Stimulated activated CD8-positive, alpha-beta memory T cell treated with anti-CD3 and anti-CD28 coated beads, Interleukin-12 subunit alpha, Interleukin-12 subunit beta, amount 100 ng/mL, for 4 hours (primary cell): ENCODE data around the gene SYCP3.
"Not testable (repeated sequence)": the region's sequence is repeated elsewhere in the genome, so short reads cannot be mapped to it uniquely, and the experiment has no call there.

Experiments used
- DNase-seq: peaks from one replicate; pipeline ENCODE4 v3.0.0-alpha.2; 2020; ENCODE audit warnings: low read depth

SYCP3 gene

DNA sequence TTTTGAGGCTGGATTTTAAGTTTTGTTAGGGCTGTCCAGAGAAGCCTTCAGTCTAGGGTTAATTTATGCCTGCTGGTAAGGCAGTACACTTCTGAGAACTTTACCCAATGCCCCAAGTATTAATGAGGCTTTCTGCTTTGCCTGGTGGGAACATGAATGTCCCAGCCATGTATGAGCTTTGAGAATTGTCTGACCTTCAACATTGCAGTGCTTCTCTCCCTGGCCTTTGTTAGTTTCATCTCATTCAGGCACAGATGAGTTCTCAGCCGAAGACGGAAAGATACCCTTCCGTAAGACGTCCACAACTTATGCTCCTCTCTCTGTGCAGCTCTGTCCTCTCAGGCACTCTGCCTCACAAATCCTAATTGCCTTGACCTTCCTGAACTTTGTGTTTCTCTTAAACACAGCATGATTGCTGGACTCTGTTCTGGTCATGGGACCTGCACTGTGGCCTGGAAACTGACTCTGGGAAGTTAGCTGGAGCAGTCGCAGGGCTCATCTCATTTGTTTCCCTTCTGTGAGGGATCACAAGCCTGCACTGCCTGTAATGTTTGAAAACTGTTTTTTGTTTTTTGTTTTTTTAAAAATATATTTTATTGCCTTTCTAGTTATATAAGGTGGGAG is 26.1 kb downstream of the SYCP3 start:
- no peak for DNase-seq

DNA sequence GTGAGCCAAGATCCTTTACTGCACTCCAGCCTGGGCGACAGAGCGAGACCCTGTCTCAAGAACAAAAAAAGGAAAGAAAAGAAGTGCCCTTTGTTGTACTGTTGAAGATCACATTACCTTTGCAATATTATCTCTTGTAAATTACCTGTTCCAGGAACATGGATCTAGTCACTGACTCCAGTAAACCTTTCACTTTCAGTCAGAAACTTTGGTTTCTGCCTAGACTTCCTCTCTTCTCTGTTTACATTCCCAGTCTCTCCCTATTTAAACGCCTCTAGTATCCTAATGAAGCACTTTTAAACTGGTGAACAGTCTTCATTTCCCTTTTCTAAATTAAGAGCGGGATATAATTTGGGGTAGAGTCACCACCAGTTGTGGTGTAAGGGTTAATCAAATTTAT is 29.0 kb downstream of the SYCP3 start:
- DNase-seq, result no peak

DNA sequence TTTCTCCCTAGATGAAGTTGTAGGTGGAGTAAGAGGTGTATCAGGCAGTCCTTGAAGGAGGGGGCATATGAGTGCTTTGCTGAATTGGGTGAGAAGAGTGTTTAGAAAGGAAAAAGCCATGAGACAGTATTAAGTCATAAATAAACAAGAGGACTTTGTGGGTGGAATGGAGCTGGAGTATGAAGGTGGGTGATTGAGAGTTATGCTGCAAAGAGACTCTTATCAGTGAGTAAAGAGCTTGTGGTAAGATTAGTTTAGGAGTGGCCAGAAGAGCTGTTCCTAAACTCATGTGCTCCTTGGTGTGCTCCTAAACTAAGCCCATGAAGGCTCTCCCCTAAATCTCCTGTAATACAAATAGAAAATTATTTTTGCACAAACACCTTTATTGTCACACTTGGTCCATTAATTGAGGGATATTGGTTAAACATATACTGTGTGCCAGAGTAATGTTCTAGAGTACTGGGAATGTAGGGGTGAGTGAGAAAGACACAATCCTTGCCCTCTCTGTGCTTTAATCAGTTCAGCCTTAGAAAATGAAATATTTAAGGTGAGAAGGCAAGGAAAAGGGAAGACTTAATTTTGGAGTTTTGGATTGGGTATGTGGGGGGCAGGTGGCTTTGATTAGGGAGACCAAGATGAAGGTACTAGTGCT is 32.0 kb downstream of the SYCP3 start:
- DNase-seq, result no peak

DNA sequence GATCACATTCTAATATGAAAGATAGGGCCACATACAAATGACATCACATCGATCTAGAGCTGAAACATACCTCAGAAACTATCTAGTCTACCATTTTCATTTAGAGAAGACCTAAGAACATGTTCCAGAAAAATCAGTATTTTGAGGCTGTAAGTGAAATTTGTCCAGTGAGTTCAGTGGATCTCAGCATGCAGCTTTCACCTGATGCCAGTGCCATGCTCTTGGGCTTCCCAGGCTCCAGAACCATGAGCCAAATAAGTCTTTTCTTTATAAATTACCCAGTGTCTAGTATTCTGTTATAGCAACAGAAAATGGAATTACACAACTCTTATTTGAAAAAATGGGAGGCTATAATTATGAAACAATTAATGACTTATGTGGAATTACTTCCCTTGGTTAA is 32.9 kb downstream of the SYCP3 start:
- DNase-seq, result no peak

DNA sequence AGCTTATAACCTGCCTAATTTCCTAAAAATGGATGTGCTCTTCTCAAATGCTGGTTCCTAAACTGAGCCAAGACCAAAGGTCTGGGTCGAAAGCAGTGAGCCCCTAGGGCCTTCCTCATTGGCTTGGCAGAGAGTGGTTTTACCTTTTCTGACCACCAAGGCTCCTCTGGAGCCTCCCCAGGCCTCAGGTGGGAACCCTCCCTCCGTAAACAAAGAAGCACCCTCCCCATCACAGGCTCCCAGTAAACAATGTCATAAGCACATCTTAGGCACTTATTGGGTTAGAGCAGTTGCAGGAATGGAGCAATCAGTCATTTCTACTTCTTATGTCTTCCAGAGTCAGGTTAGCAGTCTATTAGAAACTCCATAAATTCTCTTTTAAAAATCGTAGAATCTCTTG is 35.8 kb downstream of the SYCP3 start:
- no peak for DNase-seq

GRCh38 chr12:101700299-101700820 is 38.9 kb downstream of the SYCP3 start:
- DNase-seq, result no peak

- DNase-seq, result no peak
Observed at GRCh38 chr12:101698800-101699347, 40.4 kb downstream of the SYCP3 start.

GRCh38 chr12:101697930-101698799 is 41.1 kb downstream of the SYCP3 start:
- DNase-seq, result peak; percentile 2

DNA sequence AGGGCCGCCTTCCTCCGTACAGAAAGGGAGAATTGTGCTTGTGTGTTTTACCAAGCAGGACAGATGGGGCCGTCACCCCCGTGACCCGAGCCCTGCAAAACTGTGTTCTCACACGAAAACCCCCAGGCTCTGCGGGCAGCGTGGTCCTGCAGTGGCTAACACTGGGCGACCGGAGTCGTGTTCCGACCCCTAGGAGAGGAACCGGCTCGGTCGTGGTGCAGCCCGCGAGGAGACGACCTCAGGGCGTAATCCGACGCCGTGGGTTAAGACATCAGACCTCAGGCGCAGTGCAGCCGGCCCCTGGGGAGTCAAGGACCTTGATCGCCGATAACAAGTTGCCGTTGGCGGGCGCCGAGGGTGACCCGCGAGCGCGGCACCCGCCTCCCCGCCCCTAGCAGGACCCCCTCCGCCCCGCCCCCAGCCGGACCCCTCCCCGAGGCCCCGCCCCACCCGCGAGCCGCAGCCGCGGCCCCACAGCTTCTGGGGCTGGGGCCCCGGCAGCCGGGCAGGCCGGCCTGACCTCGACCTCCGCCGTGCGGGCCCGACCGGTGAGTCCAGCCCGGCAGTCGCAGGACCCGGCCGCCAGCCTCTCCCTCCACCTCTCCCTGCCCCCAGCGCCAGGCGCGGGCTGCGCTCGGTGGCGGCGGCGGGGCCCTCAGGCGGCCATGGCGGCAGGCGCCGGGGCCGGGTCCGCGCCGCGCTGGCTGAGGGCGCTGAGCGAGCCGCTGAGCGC is 41.9 kb downstream of the SYCP3 start, which contains the start of gene CHPT1:
TSS of gene CHPT1 (plus strand) at position 444 of the 733 bp plus-strand sequence. CDS start at position 666, 222 bp downstream.
- peak; percentile 48 for DNase-seq

GRCh38 chr12:101696251-101697196 is 42.7 kb downstream of the SYCP3 start:
- no peak for DNase-seq

DNA sequence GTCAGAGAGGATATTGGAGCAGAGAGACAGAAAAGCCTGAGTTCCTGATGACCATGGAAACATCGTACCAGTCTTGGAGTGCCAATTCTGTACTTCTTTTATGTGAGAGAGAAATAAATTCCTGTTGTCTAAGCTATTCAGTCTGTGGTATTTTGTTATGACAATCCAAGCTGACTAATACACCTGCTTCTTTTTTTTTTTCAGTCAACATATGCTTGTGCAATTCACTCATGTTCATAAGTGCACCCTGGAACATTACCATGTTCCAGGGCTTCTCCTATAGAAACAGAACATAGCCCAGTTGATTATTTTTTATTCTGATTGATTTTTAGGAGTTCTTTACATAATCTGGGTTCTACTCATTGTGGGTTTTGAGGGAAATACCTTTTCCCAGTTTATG is 43.6 kb downstream of the SYCP3 start:
- DNase-seq, result no peak

- no peak for DNase-seq
Observed at GRCh38 chr12:101694986-101695385, 44.3 kb downstream of the SYCP3 start.

- no peak for DNase-seq
Observed at GRCh38 chr12:101694297-101694848, 44.9 kb downstream of the SYCP3 start.

DNA sequence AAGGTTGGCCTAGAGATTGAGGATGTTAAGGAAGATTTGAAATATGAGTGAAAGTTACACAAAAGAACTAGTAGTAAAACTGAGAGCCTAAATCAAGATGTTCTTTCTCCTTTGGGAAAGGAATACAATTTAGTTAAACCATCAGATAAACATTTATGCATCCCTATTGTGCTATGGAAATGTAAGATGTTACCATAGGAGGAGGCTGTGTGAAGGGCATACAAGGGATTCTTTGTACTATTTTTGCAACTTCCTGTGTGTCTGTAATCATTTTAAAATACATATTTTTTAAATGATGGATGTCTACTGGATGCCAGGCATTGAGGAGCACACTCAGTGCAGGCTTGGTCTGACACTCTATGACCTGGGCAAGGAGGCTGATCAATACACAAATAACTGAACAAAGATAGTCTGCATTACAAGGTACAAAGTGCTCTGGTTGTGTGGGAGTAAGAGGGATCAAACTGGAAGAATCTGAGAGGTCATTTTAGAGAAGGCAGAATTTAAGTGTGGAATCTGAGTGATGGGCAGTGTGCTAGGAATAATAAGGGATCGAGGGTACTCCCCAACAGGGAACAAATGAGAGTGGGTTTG is 47.7 kb downstream of the SYCP3 start:
- no peak for DNase-seq

GRCh38 chr12:101690544-101691098 is 48.6 kb downstream of the SYCP3 start:
- DNase-seq, result no peak

GRCh38 chr12:101686176-101686575 is 53.1 kb downstream of the SYCP3 start:
- DNase-seq, result no peak

GRCh38 chr12:101685092-101685491 is 54.2 kb downstream of the SYCP3 start:
- DNase-seq, result no peak

DNA sequence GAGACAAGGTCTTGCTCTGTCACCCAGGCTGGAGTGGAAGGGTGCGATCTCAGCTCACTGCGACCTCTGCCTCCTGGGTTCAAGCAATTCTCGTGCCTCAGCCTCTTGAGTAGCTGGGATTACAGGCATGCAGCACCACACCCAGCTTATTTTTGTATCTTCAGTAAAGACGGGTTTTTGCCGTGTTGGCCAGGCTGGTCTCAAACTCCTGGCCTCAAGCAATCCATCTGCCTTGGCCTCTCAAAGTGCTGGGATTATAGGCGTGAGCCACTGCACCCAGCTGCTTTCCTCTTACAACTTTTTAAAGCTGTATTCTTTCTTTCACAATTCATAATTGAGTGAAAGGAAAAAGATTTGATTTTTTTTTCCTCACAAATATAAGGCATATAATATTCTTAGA is 57.6 kb downstream of the SYCP3 start:
- DNase-seq, result not testable (repeated sequence)

GRCh38 chr12:101680647-101681046 is 58.6 kb downstream of the SYCP3 start:
- no peak for DNase-seq
